HS-5 (cell line): ENCODE measurements around the gene EPHA6.
"Not testable (repeated sequence)": the region's sequence is repeated elsewhere in the genome, so short reads cannot be mapped to it uniquely, and the experiment has no call there.

Source experiments
- DNase-seq: peaks from one replicate; pipeline ENCODE4 v3.0.0-alpha.2; 2012; ENCODE audit warnings: low read depth

The EPHA6 gene

GRCh38 chr3:97025612-97026011, 211.2 kb downstream of the EPHA6 start:
- not testable (repeated sequence) for DNase-seq

GRCh38 chr3:97029972-97030371, 215.6 kb downstream of the EPHA6 start:
- DNase-seq, result no peak

DNA sequence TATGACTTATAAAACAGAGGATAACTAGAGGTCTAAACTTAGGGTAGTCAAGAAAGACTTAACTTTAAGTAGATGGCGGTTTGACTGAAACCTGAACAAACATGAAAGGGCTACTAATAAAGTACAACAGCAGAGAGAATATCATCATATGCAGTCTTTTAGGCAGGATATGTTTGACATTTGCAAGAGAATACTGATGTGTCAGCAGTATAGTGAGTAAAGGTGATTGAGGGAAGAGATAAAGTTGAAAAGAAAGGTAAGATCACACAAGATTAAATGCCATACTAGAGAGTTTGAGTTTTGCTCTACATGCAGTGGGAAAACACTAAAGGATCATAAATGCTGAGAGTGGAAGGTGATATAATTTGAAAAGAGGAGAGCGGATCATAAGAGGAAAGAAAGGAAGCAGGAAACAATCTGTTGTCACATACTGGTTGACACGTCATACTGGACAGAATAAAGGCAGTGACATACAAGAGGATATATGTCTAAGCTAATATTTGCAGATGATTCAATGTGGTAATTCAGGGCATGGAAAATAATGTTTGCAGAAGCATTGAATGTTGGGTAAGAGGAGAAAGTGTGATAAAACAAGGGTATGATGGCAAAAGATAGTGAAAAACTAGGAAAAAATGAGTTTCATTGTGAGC, 223.0 kb downstream of the EPHA6 start:
- DNase-seq, result no peak

GRCh38 chr3:97043411-97043810, 229.0 kb downstream of the EPHA6 start:
- DNase-seq, result no peak

GRCh38 chr3:97057365-97057764, 243.0 kb downstream of the EPHA6 start:
- DNase-seq, result no peak

GRCh38 chr3:97059168-97059567, 244.8 kb downstream of the EPHA6 start:
- DNase-seq, result no peak

GRCh38 chr3:97066531-97066930, 252.1 kb downstream of the EPHA6 start:
- DNase-seq, result no peak

- no peak for DNase-seq
These were observed 255.9 kb downstream of the EPHA6 start for GRCh38 chr3:97070302-97070701.

DNA sequence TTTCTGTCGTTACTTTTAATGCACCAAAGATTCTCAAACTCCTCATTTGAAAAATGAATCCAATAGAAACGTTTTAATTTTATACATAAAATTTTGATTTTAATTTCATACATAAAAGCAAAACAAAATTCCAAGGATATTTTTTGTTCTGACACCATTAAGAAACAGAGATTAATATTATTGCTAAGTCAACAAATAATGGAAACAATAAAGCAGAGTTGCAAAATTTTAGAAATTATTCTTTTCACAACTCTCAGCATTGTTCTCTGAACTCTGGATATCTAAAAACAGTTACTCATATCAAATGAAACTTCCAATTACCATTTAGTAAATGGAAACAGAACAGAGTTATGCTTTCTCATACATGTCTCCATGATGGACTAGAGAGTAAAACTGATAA, 260.2 kb downstream of the EPHA6 start:
- DNase-seq, result no peak

GRCh38 chr3:97076673-97077072, 262.3 kb downstream of the EPHA6 start:
- DNase-seq, result no peak

DNA sequence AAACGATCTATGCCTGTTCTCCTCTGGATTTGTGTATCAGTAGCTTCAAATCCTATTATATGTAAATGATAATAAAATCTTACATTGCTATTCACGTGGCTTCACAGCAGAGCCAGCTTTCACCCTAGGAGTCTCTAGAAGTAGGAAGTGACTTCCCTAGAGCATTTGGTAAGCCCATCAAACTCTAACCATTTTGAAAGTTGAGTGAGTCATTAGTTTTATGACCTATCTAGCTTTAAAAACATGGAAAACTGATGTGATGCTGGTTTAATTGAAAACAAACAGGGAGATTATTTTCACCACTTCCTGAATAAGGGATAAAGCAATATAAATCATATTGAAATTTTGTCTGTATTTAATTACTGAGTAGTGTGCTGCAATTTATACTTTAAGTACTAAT, 275.2 kb downstream of the EPHA6 start:
- DNase-seq, result no peak

- peak; percentile 26 for DNase-seq
These were observed 288.2 kb downstream of the EPHA6 start for GRCh38 chr3:97102641-97103040.

GRCh38 chr3:97105989-97106651, 291.7 kb downstream of the EPHA6 start:
- no peak for DNase-seq

DNA sequence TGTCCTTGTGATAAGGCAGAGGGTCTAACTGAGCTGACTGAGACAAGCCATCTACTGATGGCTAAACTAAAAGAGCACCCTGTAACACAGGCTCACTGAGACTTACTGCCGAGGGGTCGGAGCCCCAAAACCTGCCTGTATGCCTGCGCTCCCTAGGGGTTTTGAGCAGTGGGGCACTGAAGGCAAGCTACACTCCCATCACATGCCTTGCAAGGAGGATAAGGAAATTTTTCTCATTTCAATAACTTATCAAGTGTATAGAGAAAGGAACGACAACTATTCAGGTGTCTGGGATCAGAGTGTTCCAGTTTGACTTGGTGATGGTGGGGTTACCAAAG, 292.2 kb downstream of the EPHA6 start:
- no peak for DNase-seq

GRCh38 chr3:97108136-97108535, 293.7 kb downstream of the EPHA6 start:
- no peak for DNase-seq

DNA sequence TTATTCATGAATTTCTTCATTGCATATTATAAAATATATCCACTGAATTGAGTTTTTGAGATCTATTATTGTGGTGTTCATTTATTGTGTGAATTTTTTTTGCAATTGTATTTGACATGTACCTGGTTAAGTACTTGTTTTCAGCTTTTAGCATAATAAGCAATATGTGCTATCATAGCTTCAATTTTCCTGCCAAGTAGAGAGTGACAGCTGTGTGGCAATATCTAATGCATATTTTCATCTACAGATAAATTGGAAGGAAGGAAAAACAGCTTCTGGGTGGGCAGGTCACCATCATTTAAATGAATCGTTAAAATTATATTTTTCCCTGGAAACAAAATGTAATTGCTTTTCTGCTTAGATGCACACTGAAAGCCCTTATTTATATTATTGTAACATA, 296.9 kb downstream of the EPHA6 start:
- DNase-seq, result no peak

- no peak for DNase-seq
These were observed 307.0 kb downstream of the EPHA6 start for GRCh38 chr3:97121386-97121785.

- no peak for DNase-seq
These were observed 311.6 kb downstream of the EPHA6 start for GRCh38 chr3:97125902-97126499.

DNA sequence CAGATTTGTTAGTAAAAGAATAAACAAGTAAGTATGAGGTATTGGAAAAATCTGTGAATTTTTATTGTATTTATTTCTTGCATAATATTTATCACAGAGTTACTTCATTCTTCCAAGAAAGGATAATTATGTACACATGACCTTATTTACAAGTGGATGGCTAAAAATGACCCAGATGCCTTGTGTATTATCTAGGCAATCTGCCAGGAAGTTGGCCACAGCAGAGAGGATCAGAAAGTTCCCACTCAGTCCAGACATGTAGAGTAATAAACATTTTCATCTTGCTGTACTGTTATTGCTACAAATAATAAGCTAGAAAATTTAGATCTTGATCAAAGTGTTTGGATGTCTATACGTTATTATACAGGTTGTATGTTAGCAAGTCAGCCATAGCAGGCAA, 317.1 kb downstream of the EPHA6 start:
- no peak for DNase-seq

DNA sequence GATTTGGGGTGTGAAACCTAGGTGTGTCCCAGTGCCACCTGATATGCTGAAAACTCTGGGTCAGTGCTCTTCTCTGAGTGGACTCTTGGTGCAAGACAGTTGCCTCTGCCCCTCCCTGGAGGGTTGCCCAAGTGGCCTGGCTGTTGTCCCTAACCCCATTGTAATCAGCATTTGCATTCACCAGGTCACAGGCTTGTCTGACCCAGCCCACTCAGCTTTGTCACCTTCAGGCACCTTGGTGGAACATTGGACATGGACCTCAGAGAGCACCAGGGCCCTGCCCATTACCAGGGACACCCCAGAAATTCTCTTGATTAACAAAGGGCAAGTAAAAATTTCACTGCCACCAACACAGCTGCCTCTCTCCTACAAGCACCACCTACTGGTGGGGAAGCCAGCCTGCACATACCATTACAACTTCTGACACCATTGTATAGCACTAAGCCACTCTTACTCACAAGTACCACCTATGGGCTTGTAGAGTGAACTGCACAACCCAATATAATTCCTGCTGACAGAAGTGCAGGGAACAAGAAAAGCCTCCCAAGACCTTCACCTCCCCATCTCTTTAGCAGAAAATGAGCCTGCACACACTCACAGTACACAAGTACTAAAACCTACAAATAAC, 324.6 kb downstream of the EPHA6 start:
- DNase-seq, result no peak

DNA sequence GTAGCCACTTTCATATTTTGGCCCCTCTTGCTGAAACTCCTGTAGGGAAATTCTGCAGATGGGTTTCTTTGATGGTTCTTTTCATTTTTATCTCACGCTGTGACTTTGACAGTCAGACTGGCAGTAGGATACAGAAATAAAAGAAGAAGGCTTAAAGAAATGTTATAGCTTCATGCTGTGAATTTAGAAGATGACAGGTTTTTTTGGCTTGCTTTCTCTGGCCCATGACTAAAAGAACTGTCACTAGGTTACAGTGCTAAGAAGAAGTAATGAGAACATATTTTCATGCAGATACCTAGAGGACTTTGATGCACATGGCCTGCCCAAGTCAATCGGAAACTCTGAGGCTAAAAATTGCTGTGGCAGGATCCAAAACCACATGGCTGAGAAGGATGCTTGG, 334.5 kb downstream of the EPHA6 start:
- no peak for DNase-seq

- DNase-seq, result no peak
These were observed 346.8 kb downstream of the EPHA6 start for GRCh38 chr3:97161169-97161568.

GRCh38 chr3:97177242-97177641, 362.8 kb downstream of the EPHA6 start:
- DNase-seq, result no peak
